GM18519 (cell line): ENCODE measurements around the gene RERE.
"Not testable (repeated sequence)": the region's sequence is repeated elsewhere in the genome, so short reads cannot be mapped to it uniquely, and the experiment has no call there.

Source experiments
- ATAC-seq: cut with Tn5 transposase; IDR thresholded peaks from one replicate; pipeline ENCODE4 v1.9.1; 2021; ENCODE audit warnings: mild to moderate bottlenecking, moderate library complexity; ENCODE audit not compliant: unreplicated experiment, low FRiP score

RERE gene

GRCh38 chr1:8698937-8699447, 118.4 kb downstream of the RERE start:
- no peak for ATAC-seq

- no peak for ATAC-seq
Observed at GRCh38 chr1:8698012-8698630, 119.3 kb downstream of the RERE start.

GRCh38 chr1:8695442-8695841, 122.0 kb downstream of the RERE start:
- not testable (repeated sequence) for ATAC-seq

GRCh38 chr1:8693107-8693506, 124.3 kb downstream of the RERE start:
- no peak for ATAC-seq

GRCh38 chr1:8691662-8692061, 125.8 kb downstream of the RERE start:
- no peak for ATAC-seq

GRCh38 chr1:8690253-8690525, 127.3 kb downstream of the RERE start:
- ATAC-seq, result no peak

- no peak for ATAC-seq
Observed at GRCh38 chr1:8689431-8690252, 127.8 kb downstream of the RERE start.

- ATAC-seq, result no peak
Observed at GRCh38 chr1:8687538-8687937, 129.9 kb downstream of the RERE start.

- ATAC-seq, result no peak
Observed at GRCh38 chr1:8687039-8687438, 130.4 kb downstream of the RERE start.

- ATAC-seq, result no peak
Observed at GRCh38 chr1:8685463-8685862, 132.0 kb downstream of the RERE start.

GRCh38 chr1:8684590-8684989, 132.8 kb downstream of the RERE start:
- ATAC-seq, result no peak

- no peak for ATAC-seq
Observed at GRCh38 chr1:8682573-8682972, 134.9 kb downstream of the RERE start.

- ATAC-seq, result no peak
Observed at GRCh38 chr1:8681911-8682310, 135.5 kb downstream of the RERE start.

- ATAC-seq, result no peak
Observed at GRCh38 chr1:8680664-8681650, 136.5 kb downstream of the RERE start.

GRCh38 chr1:8679929-8680663, 137.3 kb downstream of the RERE start:
- ATAC-seq, result no peak

GRCh38 chr1:8679395-8679800, 138.0 kb downstream of the RERE start:
- ATAC-seq, result no peak

GRCh38 chr1:8678673-8679394, 138.6 kb downstream of the RERE start:
- ATAC-seq, result no peak

- no peak for ATAC-seq
Observed at GRCh38 chr1:8677782-8678181, 139.7 kb downstream of the RERE start.

GRCh38 chr1:8676813-8677212, 140.6 kb downstream of the RERE start:
- ATAC-seq, result no peak

GRCh38 chr1:8676072-8676471, 141.4 kb downstream of the RERE start:
- ATAC-seq, result no peak
